Fibroblast of skin of left quadriceps (primary cell): ENCODE data around the gene HRCT1.

Source experiments
- DNase-seq, 2 experiments: peaks; one replicate each; pipeline ENCODE4 v3.0.0-alpha.2; 2013; ENCODE audit warnings: low read depth in 2 of 2

Gene HRCT1

GRCh38 chr9:35942286-35942685, 36.3 kb downstream of the HRCT1 start:
- no peak for DNase-seq

- no peak for DNase-seq
Measured at GRCh38 chr9:35944173-35944572, 38.2 kb downstream of the HRCT1 start.

- DNase-seq, result no peak
Measured at GRCh38 chr9:35944841-35945240, 38.8 kb downstream of the HRCT1 start.

- peak; percentile 76 to 79 for DNase-seq
Measured at GRCh38 chr9:35945341-35946018, 39.5 kb downstream of the HRCT1 start.

GRCh38 chr9:35948451-35948850, 42.4 kb downstream of the HRCT1 start:
- no peak for DNase-seq

GRCh38 chr9:35948901-35949318, 42.9 kb downstream of the HRCT1 start:
- no peak for DNase-seq

GRCh38 chr9:35951736-35952135, 45.7 kb downstream of the HRCT1 start:
- DNase-seq, result no peak

GRCh38 chr9:35952526-35953191, 46.7 kb downstream of the HRCT1 start:
- no peak for DNase-seq

GRCh38 chr9:35954942-35955546, 49.0 kb downstream of the HRCT1 start:
- DNase-seq, result peak in 1 of 2 experiments; percentile 56

GRCh38 chr9:35956651-35957050, 50.6 kb downstream of the HRCT1 start:
- DNase-seq, result no peak
